NCI-H1417 treated with DMSO at 0.1 percent for 48 hours (cell line): Measurements from ENCODE around the gene ST6GALNAC5.

Experiments
- DNase-seq: peaks from one replicate; lab custom pipeline; 2025; lab: John Stamatoyannopoulos, UW

Gene ST6GALNAC5

GRCh38 chr1:77047978-77048614, 180.8 kb downstream of the ST6GALNAC5 start:
- no peak for DNase-seq

GRCh38 chr1:77048615-77049005, 181.3 kb downstream of the ST6GALNAC5 start:
- DNase-seq, result no peak

GRCh38 chr1:77051425-77051824, 184.1 kb downstream of the ST6GALNAC5 start:
- DNase-seq, result no peak

- no peak for DNase-seq
Measured at GRCh38 chr1:77056525-77056924, 189.2 kb downstream of the ST6GALNAC5 start.

GRCh38 chr1:77057994-77058585, 190.8 kb downstream of the ST6GALNAC5 start:
- DNase-seq, result no peak

- DNase-seq, result no peak
Measured at GRCh38 chr1:77060000-77060399, 192.7 kb downstream of the ST6GALNAC5 start.

GRCh38 chr1:77061162-77061561, 193.9 kb downstream of the ST6GALNAC5 start:
- no peak for DNase-seq

- no peak for DNase-seq
Measured at GRCh38 chr1:77063118-77063517, 195.8 kb downstream of the ST6GALNAC5 start.

- DNase-seq, result no peak
Measured at GRCh38 chr1:77064246-77064645, 197.0 kb downstream of the ST6GALNAC5 start.

- no peak for DNase-seq
Measured at GRCh38 chr1:77065693-77066342, 198.5 kb downstream of the ST6GALNAC5 start.

- no peak for DNase-seq
Measured at GRCh38 chr1:77068013-77068412, 200.7 kb downstream of the ST6GALNAC5 start.

GRCh38 chr1:77076759-77077158, 209.5 kb downstream of the ST6GALNAC5 start:
- DNase-seq, result no peak

- DNase-seq, result no peak
Measured at GRCh38 chr1:77081834-77082233, 214.6 kb downstream of the ST6GALNAC5 start.

GRCh38 chr1:77084457-77084856, 217.2 kb downstream of the ST6GALNAC5 start:
- DNase-seq, result no peak

GRCh38 chr1:77085109-77085508, 217.8 kb downstream of the ST6GALNAC5 start:
- DNase-seq, result no peak

- DNase-seq, result no peak
Measured at GRCh38 chr1:77089756-77090155, 222.5 kb downstream of the ST6GALNAC5 start.

- DNase-seq, result no peak
Measured at GRCh38 chr1:77095236-77095635, 228.0 kb downstream of the ST6GALNAC5 start.

- DNase-seq, result no peak
Measured at GRCh38 chr1:77096496-77097255, 229.4 kb downstream of the ST6GALNAC5 start.

GRCh38 chr1:77100875-77101274, 233.6 kb downstream of the ST6GALNAC5 start:
- DNase-seq, result no peak

- DNase-seq, result no peak
Measured at GRCh38 chr1:77103486-77103885, 236.2 kb downstream of the ST6GALNAC5 start.

GRCh38 chr1:77104672-77105071, 237.4 kb downstream of the ST6GALNAC5 start:
- no peak for DNase-seq
